ENCODE data around the gene EPB41L4B. TPM values are rescaled to one million over a fixed set of nuclear protein-coding genes. Genes with fewer than 3 reads are reported as not detected.
"Not testable (repeated sequence)": the region's sequence is repeated elsewhere in the genome, so short reads cannot be mapped to it uniquely, and the experiment has no call there.

The EPB41L4B gene
- total RNA-seq, 1 donor from 2014 or later = 3.7 TPM

DNA sequence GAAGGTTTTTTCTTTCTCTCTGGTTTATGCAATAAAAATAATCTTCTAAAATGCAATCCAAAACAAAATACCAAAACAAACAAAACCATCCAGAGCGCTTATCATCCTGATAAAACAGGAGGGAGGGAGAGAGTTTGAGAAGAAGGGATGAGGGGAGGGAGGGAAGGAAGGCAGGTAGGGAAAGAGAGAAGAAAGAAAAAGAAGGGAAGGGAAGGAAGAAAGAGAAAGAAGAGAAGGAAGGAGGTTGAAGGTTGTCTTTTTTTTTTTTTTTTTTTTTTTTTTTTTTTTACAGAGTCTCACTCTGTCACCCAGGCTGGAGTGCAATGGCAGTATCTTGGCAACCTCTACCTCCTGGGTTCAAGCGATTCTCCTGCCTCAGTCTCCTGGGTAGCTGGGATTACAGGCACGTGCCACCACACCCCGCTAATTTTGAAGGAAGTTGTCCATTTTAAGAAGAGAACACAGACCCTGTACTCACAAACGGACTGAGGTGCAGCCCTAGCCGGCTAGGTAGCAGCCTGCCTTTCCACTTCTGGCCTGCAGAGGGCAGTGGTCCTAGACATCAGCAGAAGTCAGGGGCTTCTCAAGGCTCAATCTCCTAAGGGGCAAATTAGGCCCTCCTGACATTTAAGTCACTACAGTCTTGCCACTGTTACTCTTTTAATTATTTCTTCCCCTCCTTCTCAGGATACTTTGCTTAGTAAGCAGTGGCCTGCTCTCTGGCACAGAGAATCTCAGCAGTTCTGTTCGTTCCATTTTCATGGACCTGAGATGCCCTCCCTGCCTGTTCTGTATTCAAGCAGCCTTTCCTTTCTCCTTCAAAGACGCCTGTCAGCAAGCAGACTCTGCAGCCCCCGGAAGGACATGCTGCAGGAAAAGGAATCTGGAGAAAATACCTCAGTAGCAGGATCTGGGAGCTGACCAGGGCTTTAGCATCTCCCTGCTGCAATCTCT, 76.4 kb downstream of the EPB41L4B start:
- DNase-seq = peak; percentile 46

DNA sequence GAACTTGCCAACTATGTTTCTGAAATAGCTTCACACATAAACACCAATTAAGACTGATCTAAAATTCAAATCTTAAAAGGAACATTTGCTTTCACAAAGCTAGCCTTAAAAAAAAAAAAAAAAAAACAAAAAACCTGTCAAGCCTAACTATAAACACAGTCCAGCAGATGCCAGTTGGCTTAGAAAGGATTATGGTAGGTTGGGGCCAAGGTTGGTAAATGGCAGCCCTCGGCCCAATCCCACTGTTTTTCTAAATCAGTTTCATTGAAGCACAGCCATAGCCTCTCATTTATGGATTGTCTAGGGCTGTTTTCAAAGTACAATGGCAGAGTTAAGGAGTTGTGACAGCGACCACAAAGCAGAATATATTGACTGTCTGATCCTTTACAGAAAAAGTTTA, 78.1 kb downstream of the EPB41L4B start:
- DNase-seq = no peak

DNA sequence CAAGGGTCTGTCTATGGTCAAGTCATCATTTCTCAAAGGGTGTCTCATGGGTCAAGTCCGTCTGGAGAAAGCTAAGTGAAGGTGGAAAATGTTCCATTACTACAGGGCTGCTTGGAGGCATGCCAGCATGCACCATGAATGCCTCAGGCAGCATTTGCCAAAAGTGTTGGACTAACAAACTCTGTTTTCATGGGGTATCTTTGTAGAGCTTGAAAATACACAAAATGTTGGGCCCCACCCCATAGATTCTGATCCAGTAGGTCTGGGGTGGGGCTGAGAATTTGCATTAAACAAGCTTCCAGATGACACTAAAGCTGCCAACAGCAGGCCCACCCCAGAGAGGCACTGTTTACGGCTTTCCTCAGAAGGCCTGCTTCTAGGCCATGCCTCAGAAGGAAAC, 78.8 kb downstream of the EPB41L4B start:
- no peak for DNase-seq

DNA sequence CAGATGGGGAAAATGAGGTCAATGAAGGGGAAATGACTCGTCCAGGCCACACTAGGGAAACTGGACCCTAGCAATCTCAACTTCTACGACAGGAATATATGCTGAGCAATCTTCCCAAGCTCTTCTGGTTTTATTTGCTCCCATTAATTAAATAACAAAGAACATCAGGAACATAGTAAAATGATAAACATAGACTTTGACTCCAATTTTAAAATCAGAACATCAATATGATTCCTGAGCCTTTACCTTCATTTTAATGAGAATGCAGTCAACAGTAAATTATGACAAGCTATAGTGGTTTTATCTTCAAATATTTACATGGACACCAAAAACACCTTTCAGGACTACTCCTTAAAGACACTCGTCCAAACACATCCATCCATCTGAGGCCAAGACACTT, 79.7 kb downstream of the EPB41L4B start:
- DNase-seq = no peak

DNA sequence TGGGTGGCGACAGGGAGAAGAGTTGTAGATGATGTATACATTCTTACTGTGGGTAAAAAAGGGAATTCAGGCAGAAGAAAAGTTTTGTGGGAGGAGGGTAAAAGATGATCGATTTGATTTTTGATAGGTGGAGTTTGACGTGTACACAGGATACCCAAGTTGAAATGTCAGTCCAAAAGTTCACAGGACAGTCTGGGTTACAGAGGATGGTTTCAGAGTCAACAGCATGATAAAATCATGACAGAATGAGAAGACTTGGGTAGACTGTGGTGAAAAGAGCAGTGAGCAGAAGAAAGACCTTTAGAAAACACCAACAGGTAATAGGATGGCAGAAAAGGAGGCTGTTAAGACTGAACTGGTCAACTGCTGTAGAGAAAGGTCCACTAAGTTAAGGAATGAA, 81.6 kb downstream of the EPB41L4B start:
- no peak for DNase-seq

DNA sequence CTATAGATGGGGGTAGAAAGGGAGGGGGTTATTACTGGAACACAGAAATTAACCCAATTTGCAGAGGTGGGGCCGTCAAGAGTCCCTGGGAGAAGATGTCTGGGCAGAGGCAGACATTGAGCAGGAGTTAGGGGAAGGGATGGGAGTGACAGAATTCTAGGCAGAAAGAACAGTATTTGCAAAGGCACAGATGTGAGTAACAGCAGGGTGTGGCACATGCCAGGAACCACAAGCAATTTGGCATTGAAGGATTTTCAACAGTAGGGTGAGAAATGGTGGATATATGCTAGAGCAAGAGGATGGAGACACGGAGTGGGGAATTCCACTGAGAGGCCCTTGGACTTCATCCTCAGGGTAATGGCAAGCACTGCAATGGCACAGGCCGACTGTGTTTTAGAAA, 82.2 kb downstream of the EPB41L4B start:
- DNase-seq = no peak

DNA sequence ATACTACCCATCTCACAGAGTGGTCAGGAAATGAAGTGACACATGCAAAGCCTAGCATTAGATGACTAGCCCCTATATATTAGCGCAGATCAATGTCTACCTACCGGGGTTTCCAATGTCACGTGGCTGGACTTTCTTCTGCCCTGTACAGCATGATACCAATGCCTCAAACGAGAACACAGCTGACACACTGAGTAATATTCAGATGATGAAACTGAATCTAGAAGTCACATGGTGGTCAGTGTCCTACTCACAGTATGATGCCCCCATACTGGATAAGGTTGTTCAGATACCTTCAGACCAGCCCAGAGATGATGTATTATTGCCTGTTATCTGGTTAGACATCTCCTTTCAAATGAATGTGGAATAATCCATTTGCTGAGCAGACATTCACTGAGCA, 82.7 kb downstream of the EPB41L4B start:
- DNase-seq = no peak

DNA sequence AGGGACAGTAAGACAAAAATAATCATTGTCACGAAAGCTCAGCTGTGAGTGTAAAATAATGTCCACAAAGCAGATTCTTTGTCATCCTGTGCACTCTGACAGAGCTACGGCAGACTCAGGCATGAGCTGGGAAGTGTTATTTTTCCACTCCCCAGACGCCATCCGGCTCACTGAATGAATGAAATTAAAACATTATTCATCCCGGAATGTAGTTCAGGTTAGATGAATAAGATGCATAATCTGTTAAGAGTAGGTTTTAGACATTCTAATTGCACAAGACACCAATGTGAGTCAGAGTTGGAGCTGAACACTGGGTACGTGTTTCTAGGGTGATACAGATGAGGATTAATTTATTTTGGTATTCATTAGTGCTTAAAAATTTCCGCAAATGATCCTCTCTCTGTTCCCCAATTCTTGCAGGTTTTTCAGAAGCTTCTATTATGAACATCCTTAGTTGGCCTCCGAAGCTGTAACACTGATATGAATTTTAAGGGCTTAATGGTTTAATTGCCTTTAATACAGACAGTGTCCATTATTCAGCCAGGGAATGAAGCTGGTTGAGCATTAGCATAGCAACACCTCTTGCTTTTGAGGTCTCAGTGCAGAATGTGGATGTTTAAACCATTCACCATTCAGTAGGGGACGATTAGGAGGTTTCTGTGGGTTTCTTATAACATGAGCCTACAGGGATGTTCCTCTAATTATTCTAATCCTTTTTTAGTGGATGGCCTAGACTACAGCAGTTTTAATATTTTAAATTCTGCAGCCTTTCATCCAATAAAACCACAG, 88.2 kb downstream of the EPB41L4B start:
- DNase-seq = peak; percentile 8

DNA sequence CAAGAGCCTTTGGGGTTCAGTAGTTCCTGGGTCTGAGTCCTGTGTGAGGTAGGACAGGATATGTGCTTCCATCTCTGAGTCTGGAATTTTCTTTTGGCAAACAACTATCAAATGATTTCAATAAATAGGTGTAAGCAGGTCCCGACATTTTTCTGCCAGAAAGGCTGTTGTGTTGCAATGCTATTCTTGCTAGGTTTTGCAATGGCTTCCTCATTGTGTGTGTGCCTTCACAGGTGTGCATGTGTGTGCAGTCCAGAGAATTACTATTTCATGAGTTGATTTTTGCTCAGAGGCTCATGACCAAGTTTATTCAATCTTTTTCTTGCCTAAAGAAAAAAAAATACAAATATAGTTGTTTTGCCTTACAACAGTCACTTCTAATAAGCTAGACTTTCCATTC, 89.3 kb downstream of the EPB41L4B start:
- no peak for DNase-seq

DNA sequence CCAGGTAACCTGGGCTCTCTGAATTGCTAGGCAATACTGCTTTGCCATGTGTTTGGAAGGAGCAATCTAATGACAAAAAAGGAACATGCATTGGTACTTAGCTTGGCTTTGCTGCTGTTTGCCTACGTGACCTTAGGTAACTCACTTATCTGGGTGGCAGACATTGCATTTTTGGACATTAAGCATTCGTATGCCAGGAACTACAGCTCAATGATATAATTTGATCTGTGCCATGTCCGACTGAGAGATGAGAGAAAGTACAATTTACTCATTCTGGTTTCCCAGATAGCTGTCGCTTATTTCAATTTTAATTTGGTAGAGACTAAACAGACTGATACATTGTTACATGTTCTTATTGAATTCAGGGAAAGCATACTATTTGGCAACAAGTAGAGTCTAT, 90.6 kb downstream of the EPB41L4B start:
- no peak for DNase-seq

DNA sequence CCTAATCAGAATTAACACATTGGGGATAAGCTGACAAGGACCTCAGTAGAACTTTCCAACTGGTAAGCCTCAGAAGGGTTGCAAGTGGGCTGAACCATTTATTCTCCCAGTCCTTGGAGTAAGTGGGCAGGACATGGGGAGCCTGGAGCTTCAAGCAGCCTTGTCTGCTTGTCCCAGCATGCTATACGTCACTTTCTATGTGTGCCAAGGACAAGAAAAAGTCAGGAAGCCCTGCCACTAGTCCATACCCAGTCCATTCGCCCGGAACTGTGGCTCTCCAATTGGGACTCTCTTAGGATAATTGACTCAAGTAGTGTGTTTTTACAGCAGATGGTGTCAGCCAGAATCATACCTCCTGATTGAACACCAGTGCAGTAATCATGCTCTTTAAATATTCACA, 91.2 kb downstream of the EPB41L4B start:
- DNase-seq = no peak

DNA sequence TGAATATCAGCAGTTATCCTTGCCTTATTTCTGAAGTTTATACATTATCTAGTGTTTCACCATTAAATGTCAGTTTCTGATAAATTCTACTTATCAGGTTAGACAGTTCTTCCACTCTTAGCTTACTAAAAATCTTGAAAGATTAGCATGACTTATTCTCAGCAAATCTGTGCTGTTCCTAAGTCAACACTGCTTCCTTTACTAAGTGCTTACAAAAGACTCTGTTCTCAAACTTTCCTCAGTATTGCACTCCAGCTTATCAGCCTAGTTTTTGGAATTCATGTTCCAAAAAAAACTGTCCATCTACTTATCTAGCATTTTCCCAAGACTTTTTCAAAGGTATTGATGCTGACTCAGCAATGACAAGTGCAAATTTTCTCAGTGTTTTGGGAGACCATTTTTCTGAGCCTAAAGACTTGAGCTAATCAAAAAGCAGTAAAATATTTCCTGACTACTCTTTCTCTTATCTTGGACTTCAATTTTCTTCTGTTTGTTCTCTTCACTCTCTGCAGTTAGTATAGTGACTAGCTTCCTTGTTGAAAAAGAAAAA, 92.7 kb downstream of the EPB41L4B start:
- no peak for DNase-seq

DNA sequence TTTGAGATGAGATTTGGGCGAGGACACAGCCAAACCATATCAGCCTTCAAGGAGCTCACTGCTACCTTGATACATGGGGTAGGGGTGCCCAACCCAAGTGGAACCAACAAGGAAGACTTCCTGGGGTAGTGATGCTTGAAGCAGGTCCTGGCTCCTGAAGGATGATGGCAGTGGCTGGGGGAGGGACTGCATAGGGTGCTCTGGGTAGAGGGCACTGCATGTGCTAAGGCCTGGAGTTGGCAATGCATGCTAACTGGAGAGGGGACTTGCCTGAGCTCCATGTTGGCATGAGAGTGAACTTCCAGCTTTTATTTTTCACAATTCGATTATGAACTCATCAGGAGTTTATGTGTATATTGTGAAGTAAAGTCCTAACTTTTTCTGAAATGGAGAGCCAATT, 95.2 kb downstream of the EPB41L4B start:
- DNase-seq = no peak

DNA sequence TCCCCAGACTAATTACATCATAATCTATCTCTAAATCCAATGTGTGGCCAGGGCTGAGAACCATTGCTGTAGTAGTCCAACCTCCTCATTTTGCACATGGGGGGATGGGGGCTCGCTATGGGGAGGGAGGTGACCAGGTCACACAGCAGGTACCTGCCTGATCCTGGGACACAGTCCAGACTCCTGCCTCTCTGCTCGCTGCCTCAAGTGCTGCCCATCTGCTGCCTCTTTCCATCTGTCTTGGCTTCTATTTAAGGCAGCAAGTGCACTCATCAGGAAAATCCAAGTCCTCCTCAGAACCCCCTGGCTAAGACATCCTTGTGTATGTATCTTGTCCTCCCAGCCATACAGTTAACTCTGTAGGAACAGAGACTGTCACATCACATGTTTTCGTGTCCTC, 96.1 kb downstream of the EPB41L4B start:
- no peak for DNase-seq

DNA sequence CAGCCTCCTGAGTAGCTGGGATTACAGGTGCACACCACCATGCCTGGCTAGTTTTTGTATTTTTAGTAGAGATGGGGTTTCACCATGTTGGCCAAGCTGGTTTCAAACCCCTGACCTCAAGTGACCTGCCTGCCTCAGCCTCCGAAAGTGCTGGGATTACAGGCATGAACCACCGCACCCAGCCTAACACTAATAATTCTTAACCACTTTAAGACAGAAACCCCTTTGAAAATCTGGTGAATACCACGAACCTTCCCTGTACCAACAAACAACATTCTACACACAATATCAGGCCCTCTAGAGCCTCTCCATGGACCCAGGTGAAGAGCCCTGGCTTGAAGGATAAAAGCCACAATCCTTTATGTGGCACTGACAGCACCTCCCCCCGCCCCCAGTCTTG, 102.6 kb downstream of the EPB41L4B start:
- DNase-seq = not testable (repeated sequence)

DNA sequence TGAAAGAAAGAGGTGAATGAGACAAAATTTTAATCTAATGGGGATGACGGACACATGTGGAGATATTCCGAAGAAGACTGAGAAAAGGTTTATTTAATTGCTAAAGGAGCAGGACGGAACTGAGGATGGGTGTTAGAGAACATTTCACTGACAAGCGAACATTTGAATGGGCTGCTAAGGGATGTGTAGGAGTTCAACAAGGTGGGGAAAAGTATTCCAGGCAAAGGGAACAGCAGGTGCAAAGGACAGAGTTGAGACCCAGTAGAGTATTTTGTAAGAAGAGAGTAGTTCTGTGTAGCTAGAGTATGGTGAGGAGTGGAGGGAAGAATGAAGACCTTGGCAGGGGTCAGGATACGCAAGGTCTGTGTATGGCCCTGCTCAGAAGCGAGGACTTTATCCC, 106.4 kb downstream of the EPB41L4B start:
- DNase-seq = no peak

DNA sequence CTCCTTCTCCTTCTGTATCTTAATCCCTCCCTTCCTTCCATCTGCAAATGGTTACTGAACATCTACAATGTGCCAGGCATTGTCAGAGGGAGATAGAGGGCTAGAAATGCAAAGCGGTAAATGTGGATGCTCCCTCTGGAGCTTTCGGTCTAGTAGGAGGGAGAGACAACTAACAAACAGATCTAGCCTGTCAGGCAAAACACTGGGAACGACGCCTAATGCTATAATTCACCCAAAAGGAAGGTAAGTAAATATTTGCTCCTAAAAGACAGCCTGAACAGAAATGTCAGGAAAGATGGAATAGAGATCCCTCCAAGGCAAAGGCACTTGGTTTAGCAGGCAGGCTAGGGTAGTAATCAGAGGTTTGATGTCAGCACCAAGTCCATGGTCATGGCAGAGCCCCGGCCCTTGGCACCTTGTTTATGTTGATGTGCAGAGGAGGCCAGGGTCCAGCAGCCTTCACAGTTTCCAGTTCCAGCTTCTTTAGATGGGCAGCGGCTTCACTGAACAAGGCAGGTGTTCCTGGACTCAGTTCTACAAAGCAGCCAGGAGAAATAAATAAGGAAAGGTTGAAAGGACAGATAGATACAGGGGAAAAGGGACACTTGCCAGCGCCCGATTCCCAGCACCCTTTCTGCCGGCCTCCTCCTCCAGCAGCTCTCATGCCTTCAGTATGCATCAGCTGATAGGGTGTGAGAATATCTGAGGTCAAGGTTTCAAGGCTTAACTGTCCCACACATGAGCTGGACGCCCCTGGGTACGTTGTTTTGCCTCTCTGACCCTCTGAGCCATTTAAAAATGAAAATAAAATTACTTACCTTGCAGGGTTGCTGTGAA, 107.4 kb downstream of the EPB41L4B start:
- DNase-seq = no peak

DNA sequence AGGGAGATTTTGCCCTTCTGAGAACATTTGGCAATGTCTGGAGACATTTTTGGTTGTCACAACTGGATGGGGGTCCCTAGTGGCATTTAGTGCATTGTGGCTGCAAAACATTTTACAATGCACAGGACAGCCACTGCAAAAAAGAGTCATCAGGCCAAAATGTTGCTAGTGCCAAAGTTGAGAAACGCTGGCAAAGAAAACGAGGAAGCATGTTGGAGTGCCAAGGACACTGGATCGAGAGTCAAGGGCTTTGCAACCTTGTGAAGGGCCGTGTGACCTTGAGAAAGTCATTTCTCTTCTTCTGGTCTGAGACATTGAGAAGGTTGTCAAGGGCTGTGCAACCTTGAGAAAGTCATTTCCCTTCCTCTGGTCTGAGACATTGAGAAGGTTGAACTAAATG, 108.1 kb downstream of the EPB41L4B start:
- DNase-seq = no peak

DNA sequence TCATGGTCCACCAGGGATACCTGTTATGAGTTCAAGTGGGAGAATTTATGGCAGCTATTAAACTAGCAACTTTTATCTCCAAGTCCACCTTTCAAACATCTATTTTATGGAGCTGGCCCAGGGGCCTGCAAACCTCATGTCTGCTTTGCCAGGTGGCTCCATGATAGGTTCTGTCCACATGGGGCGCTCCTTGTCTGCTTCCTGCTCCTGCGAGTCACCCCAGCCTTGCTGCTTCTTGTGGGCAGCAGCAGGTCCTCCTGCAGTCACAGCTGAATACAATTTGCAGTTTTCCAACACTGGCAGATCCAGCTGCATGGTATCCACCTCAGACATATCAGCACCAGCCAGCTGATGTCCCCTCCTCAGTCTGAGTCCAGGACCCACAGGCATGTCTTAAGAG, 114.2 kb downstream of the EPB41L4B start:
- no peak for DNase-seq

DNA sequence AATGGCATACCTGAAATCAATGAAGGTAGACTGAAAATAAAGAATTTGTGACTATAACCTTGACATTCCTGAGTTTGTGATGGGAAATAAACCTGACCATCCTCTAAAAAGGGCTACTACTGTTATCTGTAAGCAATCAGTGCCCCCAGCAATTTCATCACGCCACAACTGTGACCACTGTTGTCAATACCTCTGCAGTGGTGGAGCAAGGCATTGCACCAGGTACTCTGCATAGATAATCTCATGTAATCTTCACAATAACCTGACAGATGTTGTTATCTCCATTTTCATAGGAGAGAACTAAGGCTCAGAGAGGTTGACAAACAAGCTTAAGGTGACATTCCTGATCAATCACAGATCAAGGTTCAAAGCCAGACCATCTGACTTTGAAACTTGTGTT, 115.3 kb downstream of the EPB41L4B start:
- no peak for DNase-seq

DNA sequence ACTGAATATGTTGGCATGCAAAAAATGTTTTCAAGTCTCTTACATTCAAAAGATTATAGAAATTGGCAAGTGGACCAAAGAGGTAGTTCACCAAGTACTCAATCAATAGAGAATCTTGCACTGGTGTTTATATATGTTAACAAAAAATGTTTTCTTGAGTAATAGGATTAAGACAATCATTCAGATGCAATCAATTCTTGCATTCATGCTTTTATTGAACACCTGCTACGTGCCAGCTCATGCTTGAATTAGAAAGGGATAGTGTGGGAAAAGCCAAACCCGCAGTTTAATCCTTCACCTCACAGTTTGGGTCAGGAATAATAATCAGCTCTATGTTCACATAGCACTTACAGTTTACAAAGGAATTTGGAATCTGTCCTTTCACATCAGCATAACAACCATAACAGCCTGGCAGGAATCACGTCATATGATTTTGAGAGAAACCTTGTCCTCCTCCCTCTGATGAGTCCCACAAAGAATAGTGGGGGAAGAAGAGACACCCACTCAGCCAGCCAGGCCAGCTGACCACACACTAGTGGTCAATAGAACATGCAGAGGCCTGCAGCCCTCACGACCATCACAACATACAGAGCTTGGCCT, 117.0 kb downstream of the EPB41L4B start:
- DNase-seq = no peak

DNA sequence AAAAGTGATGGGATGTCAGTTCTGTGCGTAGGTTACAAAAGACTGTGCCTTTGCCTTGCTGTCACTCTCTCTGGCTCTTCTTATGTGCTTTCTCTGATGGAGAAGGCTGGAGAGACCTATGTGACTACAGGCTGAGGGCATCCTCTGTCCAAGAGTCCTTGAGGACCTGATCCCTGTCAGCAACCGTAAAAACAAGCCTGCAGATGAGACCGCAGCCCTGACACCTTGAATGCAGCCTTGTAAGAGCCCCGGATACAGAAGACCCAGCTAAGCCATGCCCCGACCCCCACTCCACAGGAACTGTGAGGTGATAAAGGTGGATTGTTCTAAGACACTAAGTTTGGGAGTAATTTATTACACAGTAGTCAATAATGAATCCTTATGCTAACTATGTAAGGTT, 121.2 kb downstream of the EPB41L4B start:
- no peak for DNase-seq
